Measurements from ENCODE around the gene CYP4A22. TPM values are rescaled to one million over a fixed set of nuclear protein-coding genes. Genes with fewer than 3 reads are reported as not detected.

The CYP4A22 gene
- total and polyA plus RNA-seq, 8 donors: not detected

DNA sequence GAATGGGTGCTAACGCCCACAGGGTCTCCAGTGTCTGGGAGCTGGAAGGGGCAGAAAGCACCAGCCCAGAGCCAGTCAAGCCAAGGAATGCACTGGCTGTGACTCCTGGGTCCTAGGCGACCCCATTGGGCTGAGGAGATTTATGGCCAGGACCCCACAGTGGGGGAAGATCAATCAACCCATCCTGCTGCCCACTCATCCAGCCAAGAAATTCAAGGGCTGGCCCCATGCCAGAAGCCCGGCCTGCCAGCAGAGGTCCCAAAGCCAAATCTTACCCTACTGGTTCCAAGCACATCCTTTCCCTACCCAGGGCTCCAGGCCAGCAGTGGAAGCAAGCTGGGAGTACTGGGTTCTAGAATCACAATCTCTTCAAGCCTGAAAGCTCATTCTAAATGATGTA, 59.4 kb downstream of the CYP4A22 start:
- H3K36me3 ChIP-seq: no peaks in the 10 kb centered on the region
- H3K9me3 ChIP-seq: no peaks in the 10 kb centered on the region
- H3K27me3 ChIP-seq: peaks cover 0 to 33% (median 7%) of the 10 kb centered on the region in 3 donors
- WGBS, 5 donors: 38 to 49% (median 44%) methylated on average over 3 of the region's 3 CpGs
- intact Hi-C loops (cut with DNase I; ENCODE audit: low total_unique reads): loop anchor here (10.0 kb wide), 1 partner anchor 528 kb away; no protein-coding TSS in a partner anchor
- H3K4me1 ChIP-seq: peaks cover 13 to 16% (median 15%) of the 10 kb centered on the region in 4 donors
- TF ChIP-seq EP300 (IDR thresholded peaks at IDR 0.05) (no peak), POLR2AphosphoS5 (IDR thresholded peaks at IDR 0.05) (no peak), POLR2A (IDR thresholded peaks at IDR 0.05) (no peak)
- TF ChIP-seq, protein P1, sequence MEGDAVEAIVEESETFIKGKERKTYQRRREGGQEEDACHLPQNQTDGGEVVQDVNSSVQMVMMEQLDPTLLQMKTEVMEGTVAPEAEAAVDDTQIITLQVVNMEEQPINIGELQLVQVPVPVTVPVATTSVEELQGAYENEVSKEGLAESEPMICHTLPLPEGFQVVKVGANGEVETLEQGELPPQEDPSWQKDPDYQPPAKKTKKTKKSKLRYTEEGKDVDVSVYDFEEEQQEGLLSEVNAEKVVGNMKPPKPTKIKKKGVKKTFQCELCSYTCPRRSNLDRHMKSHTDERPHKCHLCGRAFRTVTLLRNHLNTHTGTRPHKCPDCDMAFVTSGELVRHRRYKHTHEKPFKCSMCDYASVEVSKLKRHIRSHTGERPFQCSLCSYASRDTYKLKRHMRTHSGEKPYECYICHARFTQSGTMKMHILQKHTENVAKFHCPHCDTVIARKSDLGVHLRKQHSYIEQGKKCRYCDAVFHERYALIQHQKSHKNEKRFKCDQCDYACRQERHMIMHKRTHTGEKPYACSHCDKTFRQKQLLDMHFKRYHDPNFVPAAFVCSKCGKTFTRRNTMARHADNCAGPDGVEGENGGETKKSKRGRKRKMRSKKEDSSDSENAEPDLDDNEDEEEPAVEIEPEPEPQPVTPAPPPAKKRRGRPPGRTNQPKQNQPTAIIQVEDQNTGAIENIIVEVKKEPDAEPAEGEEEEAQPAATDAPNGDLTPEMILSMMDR (IDR thresholded peaks at IDR 0.05): no peak
- H3K4me3 ChIP-seq: no peak overlapping the region
- no peak overlapping the region for H3K27ac ChIP-seq
- no peak for DNase-seq

DNA sequence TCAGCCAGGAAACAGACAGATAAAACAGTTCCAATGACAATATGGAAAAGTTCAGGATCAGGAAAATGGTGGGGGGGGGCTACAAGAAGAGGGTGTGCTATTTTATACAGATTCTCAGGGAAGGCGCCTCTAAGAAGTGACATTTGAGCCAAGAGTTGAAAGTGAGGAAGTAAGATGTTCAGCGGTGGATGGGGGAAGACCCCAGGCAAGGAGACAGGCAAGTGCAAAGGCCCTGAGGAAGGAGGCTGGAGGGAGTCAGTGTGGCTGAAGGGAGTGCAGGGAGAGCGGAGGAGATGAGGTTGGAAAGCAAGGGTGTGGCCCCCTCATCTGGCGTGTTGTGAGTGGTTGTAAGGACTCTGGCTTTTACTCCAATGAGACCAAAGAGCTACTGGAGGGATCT, 61.0 kb downstream of the CYP4A22 start:
- 79 to 88% (median 84%) methylated on average over 4 of the region's 4 CpGs for WGBS, 5 donors
- no peaks in the 10 kb centered on the region for H3K36me3 ChIP-seq
- no peak for DNase-seq
- intact Hi-C loops (cut with DNase I; ENCODE audit: low total_unique reads): loop anchor here (10.0 kb wide), 1 partner anchor 527 kb away; no protein-coding TSS in a partner anchor
- TF ChIP-seq POLR2AphosphoS5 (IDR thresholded peaks at IDR 0.05): no peak
- TF ChIP-seq, protein P1 (IDR thresholded peaks at IDR 0.05): no peak
- TF ChIP-seq EP300 (IDR thresholded peaks at IDR 0.05): no peak
- H3K27ac ChIP-seq: no peak overlapping the region
- no peak overlapping the region for H3K4me3 ChIP-seq
- peaks cover 0 to 7% (median 2%) of the 10 kb centered on the region in 4 donors for H3K9me3 ChIP-seq
- peaks cover 0 to 38% (median 7%) of the 10 kb centered on the region in 3 donors for H3K27me3 ChIP-seq
- no peaks in the 10 kb centered on the region for H3K4me1 ChIP-seq

Other genes with a start within 250 kb of the CYP4A22 start
- gene CYP4A11, start 196.0 kb upstream of the CYP4A22 start, total RNA-seq: 1 to 10 TPM in 1 of 5 donors, under 1 TPM in 1, not detected in 3; 0.92 to 2.2 TPM
- under 1 TPM in 1 of 3 donors, not detected in 2; 0.68 TPM for gene CYP4A11, start 196.0 kb upstream of the CYP4A22 start, polyA plus RNA-seq
- gene CYP4X1, start 113.8 kb upstream of the CYP4A22 start, total RNA-seq: 10 to 100 TPM in 3 of 5 donors, under 1 TPM in 2; 0.29 to 16.5 (median 10.6) TPM
- 10 to 100 TPM; 10.9 to 28.3 (median 12.8) TPM for gene CYP4X1, start 113.8 kb upstream of the CYP4A22 start, polyA plus RNA-seq
- 1 to 10 TPM in 2 of 5 donors, not detected in 3; 5.5 to 8.9 TPM for gene CYP4Z1, start 70.2 kb upstream of the CYP4A22 start, total RNA-seq
- under 1 TPM in 1 of 3 donors, not detected in 2; 0.80 TPM for gene CYP4Z1, start 70.2 kb upstream of the CYP4A22 start, polyA plus RNA-seq
- gene PDZK1IP1, start 52.6 kb downstream of the CYP4A22 start, total RNA-seq: 100 to 1,000 TPM in 2 of 5 donors, 1 to 10 TPM in 1, under 1 TPM in 1, not detected in 1; 0.87 to 292 (median 69.0) TPM
- 100 to 1,000 TPM in 2 of 3 donors, 10 to 100 TPM in 1; 43.7 to 169 (median 163) TPM for gene PDZK1IP1, start 52.6 kb downstream of the CYP4A22 start, polyA plus RNA-seq
- 1 to 10 TPM in 3 of 5 donors, under 1 TPM in 1, not detected in 1; under 0.01 to 4.5 (median 3.5) TPM for gene TAL1, start 94.8 kb downstream of the CYP4A22 start, total RNA-seq
- 1 to 10 TPM in 2 of 3 donors, under 1 TPM in 1; 0.98 to 1.5 (median 1.2) TPM for gene TAL1, start 94.8 kb downstream of the CYP4A22 start, polyA plus RNA-seq
- gene STIL, start 176.7 kb downstream of the CYP4A22 start, total RNA-seq: 10 to 100 TPM in 2 of 5 donors, 1 to 10 TPM in 2, under 1 TPM in 1; 0.87 to 44.9 (median 7.2) TPM
- 1 to 10 TPM in 1 of 3 donors, under 1 TPM in 2; 0.61 to 1.4 (median 1.00) TPM for gene STIL, start 176.7 kb downstream of the CYP4A22 start, polyA plus RNA-seq
- 100 to 1,000 TPM in 1 of 5 donors, 10 to 100 TPM in 4; 25.7 to 174 (median 99.0) TPM for gene CMPK1, start 196.3 kb downstream of the CYP4A22 start, total RNA-seq
- gene CMPK1, start 196.3 kb downstream of the CYP4A22 start, polyA plus RNA-seq: 100 to 1,000 TPM in 1 of 3 donors, 10 to 100 TPM in 2; 71.6 to 141 (median 97.1) TPM